Fibroblast of villous mesenchyme (primary cell): ENCODE results near the gene ROPN1B. TPM values are rescaled to one million over a fixed set of nuclear protein-coding genes. Genes with fewer than 3 reads are reported as not detected.

Source experiments
- DNase-seq: peaks from one replicate; pipeline ENCODE4 v3.0.0-alpha.2; 2010; ENCODE audit warnings: low read depth
- H3K4me3 ChIP-seq: 2 replicates; pipeline ENCODE4 v1.5.1; 2011; ENCODE audit warnings: low read depth, mild to moderate bottlenecking, low read length
- CTCF ChIP-seq: IDR thresholded peaks from 2 replicates; pipeline ENCODE4 v1.5.1; 2012; ENCODE audit warnings: low read depth, mild to moderate bottlenecking, low read length; ENCODE audit not compliant: insufficient read depth
- small RNA-seq: library from RNA; depleted of rRNA; stranded (forward); fragments of <200 nt; gene quantifications from one replicate; pipeline ENCODE3, GENCODE V24; 2012
- total RNA-seq: library from RNA; depleted of rRNA; stranded (reverse); fragments of >200 nt; gene quantifications from 2 replicates; pipeline ENCODE4 v1.2.3, GENCODE V29; 2012

Gene ROPN1B
- total RNA-seq, 1 donor: 0.43 TPM

DNA sequence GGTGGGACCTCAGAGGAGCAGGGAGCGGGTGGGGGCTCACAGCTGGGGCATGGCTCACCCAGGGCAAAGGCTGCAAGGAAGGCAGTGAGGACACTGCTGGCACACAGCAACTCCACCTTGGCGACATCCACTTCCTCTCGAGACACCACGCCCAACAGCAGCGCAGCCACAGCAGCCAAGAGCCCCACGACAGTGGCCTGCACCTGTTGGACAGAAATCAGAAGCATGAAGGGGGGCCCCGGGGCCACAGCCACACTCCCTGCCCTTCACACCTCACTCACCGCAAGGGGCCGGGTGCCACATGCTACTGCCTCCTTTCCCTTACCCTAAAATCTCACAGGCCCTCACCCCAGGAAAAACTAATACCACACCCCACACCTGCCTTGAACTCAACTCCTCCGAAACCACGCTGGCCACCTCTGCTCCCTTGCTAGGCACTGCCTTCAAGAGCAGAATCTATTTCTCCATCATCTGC lies 57.3 kb downstream of the ROPN1B start:
- no peak for DNase-seq
- TF ChIP-seq CTCF: no peak
- no peak overlapping the region for H3K4me3 ChIP-seq

GRCh38 chr3:126026761-126027160 lies 57.8 kb downstream of the ROPN1B start:
- TF ChIP-seq CTCF: no peak
- no peak for DNase-seq
- no peak overlapping the region for H3K4me3 ChIP-seq

- TF ChIP-seq CTCF: no peak
- DNase-seq: no peak
- no peak overlapping the region for H3K4me3 ChIP-seq
Measured at GRCh38 chr3:126028096-126028495, 59.1 kb downstream of the ROPN1B start.

DNA sequence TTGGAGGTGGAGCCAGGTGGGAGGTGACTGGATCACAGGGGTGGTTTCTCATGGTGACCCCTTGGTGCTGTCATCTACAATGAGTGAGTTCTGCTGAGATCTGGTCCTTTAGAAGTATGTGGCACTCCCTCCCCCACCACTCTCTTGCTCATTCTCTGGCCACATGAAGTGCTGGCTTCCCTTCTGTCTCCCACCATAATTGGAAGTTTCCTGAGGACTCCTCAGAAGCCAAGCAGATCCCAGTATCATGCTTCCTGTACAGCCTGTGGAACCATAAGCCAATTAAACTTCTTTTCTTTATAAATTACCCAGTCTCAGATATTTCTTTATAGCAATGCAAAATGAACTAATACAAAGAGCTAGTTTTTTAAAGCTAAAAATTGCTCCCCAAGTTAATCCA lies 60.3 kb downstream of the ROPN1B start:
- no peak for DNase-seq
- TF ChIP-seq CTCF: no peak
- no peak overlapping the region for H3K4me3 ChIP-seq

DNA sequence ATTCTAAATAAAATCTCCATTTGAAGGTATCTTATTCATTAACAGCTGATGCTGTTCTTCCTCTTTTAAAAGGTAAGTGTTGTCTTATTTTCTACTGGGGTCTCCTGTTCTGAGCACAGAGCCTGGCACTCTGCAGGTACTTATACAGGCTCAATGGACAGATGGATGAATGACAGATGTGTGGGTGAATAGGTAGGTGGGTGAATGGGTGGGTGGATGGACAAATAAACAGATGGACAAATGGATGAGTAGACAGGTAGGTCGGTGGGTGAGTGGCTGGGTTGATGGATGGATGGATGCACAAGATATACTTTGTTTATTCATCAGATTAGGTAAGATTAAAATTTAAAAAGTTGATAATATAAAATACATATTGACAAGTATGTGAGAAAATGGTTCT lies 61.5 kb downstream of the ROPN1B start:
- no peak for TF ChIP-seq CTCF
- no peak for DNase-seq
- H3K4me3 ChIP-seq: no peak overlapping the region

DNA sequence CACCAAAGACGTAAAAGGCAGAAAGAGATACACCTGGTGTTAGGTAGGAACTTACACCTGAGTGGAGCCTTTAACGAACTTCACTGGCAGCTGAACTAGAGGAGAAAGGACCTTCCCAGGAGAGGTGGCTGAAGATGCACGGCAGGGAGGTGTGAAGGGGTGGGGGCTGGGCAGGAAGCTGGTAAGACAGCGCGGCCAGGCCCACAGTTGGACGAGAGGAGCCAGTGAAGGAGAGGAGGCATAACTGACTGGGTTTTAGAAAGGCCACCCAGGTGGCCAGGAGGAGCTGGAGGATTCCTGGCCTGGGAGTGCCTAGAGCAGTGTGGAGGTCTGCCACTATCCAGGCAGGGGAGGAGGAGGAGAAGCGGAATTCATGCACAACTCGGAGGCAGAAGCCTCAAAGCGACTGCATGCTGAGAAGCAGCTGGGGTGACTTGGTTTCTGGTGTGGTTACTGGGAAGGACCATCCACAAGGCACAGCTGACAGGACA lies 63.0 kb downstream of the ROPN1B start:
- no peak for TF ChIP-seq CTCF
- no peak for DNase-seq
- no peak overlapping the region for H3K4me3 ChIP-seq

Small RNA genes lying within 50 kb of the gene (small RNA-seq; reads per million reads assigned to genes)
- not detected for gene AC092903.1

Other genes starting within 250 kb of the ROPN1B start
- 32.9 and 36.7 TPM in 2 replicates for gene SLC41A3, start 114.9 kb downstream of the ROPN1B start, total RNA-seq
- gene ALDH1L1, start 211.4 kb downstream of the ROPN1B start, total RNA-seq: 0.32 and 3.9 TPM in 2 replicates